HUES48 (cell line): ENCODE results near the gene PCP4L1.
"Not testable (repeated sequence)": the region's sequence is repeated elsewhere in the genome, so short reads cannot be mapped to it uniquely, and the experiment has no call there.

ENCODE experiments used
- H3K27ac ChIP-seq: one replicate; pipeline ENCODE4 v1.7.0; 2013; ENCODE audit warnings: low read depth, low read length, inconsistent platforms
- H3K27me3 ChIP-seq: 2 replicates; pipeline ENCODE4 v1.6.1; 2013; ENCODE audit warnings: mild to moderate bottlenecking, low read length; ENCODE audit not compliant: control insufficient read depth, insufficient read depth
- H3K36me3 ChIP-seq: 2 replicates; pipeline ENCODE4 v1.6.1; 2013; ENCODE audit warnings: low read length; ENCODE audit not compliant: control insufficient read depth, insufficient read depth
- H3K4me1 ChIP-seq: 2 replicates; pipeline ENCODE4 v1.6.1; 2013; ENCODE audit warnings: mild to moderate bottlenecking, low read length; ENCODE audit not compliant: control insufficient read depth, insufficient read depth
- H3K4me3 ChIP-seq: 2 replicates; pipeline ENCODE4 v1.5.1; 2013; ENCODE audit warnings: mild to moderate bottlenecking, low read depth, low read length
- H3K9ac ChIP-seq: 2 replicates; pipeline ENCODE4 v1.6.1; 2013; ENCODE audit warnings: mild to moderate bottlenecking, low read depth, low read length, moderate library complexity
- H3K9me3 ChIP-seq: 2 replicates; pipeline ENCODE4 v1.6.1; 2013; ENCODE audit warnings: low read length; ENCODE audit not compliant: control insufficient read depth, insufficient read depth

The PCP4L1 gene

DNA sequence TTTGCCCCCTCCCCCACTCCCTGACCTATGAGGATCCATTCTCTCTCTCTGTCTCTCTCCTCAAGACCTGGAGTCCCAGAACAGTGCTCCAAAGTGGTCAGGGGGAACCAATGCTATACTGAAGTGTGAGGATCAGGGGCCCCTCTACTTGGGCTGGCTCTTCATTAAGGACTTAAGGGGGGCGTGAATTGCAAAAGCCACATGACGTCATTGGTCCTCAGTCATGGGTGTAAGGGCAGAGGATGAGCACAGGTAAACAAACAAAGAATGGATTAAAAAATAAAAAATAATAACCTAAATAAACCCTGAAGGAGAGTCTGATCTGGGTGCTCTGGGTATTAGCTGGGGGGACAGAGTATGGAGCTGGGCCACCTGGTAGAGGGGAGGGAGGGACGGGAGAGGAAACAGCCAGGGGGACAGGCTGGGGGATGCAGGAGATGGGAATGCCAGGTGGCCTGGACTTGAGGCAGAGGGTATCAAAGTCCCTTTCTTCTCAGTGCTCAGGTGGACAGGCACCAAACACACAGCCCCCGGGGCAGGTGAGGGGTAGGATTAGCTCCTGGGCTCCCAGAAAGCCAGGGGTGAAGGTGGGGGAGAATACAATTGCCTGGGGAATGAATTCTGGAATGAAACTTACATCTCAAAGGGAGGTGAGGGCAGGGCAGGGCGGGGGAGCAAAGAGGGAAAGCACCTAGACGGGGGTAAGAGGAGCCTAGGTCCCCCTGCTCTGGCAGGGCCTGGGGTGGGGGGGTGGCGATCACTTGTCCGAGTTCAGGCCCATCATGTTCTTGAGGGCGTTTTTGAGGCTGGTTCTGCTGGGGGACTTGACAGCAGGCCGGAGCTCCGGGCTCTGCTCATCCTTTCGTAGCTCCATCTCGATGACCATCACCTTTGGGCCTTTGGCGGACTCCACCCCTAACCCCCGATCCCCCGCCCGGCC is 46.7 kb downstream of the PCP4L1 start:
- Histone ChIP-seq H3K9ac (no peak overlapping the region), H3K27me3 (no peaks in the 10 kb centered on the region), H3K36me3 (no peaks in the 10 kb centered on the region), H3K4me1 (peaks cover 17% of the 10 kb centered on the region), H3K27ac (peak overlapping the region; percentile 20), H3K4me3 (peak overlapping the region; percentile 95), H3K9me3 (no peaks in the 10 kb centered on the region)

DNA sequence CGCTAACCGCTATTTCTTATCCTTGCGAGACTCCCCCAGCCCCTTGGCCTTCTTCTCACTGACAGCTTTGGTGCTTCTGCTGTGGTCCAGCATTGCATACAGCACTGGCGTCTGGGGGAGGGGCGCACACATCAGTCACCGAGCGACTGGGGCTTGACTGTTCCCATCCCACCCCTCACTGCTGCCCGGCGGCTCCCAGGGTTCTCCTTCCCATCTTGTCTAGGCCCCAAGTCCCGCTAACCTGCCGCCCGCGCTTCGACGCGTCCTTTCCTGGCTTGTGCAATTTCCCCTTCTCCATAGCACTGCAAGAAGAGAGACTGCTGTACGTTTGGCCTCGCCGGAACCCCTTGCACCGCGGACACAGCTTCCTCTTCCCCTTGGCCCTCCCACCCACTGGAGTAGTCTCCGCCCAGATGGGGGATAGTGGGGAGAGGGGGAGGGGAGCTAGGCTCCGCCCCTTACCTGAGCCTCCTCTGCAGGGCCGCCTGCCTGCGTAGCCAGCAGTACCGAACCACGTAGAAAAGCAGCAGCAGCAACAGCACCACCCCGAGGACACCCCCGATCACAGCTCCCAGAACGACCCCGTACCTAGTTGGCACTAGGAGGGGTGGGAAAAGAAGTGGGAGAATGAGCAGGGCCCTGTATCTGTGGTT is 47.4 kb downstream of the PCP4L1 start:
- Histone ChIP-seq H3K36me3 (no peaks in the 10 kb centered on the region), H3K4me3 (peak overlapping the region; percentile 95), H3K4me1 (peaks cover 17% of the 10 kb centered on the region), H3K9me3 (no peaks in the 10 kb centered on the region), H3K9ac (no peak overlapping the region), H3K27ac (peak overlapping the region; percentile 47), H3K27me3 (no peaks in the 10 kb centered on the region)

DNA sequence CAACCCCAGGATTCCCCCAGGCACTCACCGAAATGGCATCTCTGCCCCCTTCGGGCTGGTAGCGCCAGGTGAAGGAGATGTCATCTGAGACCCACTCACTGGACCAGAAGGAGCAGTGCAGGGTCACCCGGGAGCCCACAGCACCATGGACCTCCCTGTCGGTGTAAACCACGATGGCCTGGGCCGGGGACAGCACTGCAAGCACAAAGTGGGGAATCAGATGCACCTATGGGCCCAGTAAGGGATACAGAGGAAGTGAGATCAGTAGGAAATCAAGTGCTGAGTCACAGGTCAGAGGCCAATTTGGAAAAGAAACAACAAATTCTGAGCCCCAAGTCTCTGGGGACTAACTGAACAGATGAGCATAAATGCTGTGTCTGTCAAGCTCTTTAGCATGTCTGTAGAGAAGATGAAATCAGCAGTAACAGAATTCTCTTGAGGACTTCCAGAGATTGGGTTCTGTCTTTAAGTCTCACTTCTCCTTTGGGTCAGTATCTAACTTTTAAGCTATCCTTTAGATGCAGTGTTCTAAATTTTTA is 48.8 kb downstream of the PCP4L1 start:
- Histone ChIP-seq H3K27ac (no peak overlapping the region), H3K27me3 (no peaks in the 10 kb centered on the region), H3K9ac (no peak overlapping the region), H3K4me1 (peaks cover 17% of the 10 kb centered on the region), H3K36me3 (no peaks in the 10 kb centered on the region), H3K4me3 (no peak overlapping the region), H3K9me3 (no peaks in the 10 kb centered on the region)

DNA sequence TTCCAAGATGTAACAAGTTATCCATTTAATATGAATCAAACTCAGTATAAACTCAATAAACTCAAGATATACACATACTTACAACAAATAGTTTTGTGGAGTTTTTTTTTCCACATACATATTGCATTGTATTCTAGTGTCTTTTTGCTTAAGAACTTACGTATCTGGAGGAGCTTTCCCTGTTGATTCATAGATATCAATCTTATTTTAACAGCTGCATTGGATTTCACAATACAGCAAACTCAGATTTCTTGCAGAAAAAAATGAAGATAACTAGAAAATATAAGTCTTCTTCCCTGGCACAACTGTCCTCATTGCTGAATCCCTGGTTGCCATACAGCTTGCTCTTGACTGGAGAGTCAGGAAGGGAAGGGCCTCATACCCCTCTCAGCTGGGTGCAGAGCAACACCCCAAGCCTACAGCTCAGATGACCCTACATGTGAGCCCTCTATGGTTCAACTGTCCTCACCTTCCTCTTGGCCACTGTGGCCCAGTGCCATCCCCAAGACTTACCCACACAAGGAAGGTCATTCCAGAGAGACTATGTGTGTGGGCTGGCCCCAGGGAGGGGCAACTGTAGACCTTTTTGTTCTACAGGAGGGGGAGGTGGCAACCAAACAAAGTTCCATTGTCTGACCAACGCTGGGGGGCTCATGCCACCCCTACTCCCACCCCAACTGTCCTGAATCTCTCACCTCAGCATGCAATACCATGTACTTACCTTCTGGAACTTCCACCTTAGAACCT is 49.5 kb downstream of the PCP4L1 start:
- H3K4me3 ChIP-seq: no peak overlapping the region
- H3K4me1 ChIP-seq: peaks cover 17% of the 10 kb centered on the region
- H3K27me3 ChIP-seq: no peaks in the 10 kb centered on the region
- H3K36me3 ChIP-seq: no peaks in the 10 kb centered on the region
- H3K9ac ChIP-seq: no peak overlapping the region
- no peaks in the 10 kb centered on the region for H3K9me3 ChIP-seq
- no peak overlapping the region for H3K27ac ChIP-seq

DNA sequence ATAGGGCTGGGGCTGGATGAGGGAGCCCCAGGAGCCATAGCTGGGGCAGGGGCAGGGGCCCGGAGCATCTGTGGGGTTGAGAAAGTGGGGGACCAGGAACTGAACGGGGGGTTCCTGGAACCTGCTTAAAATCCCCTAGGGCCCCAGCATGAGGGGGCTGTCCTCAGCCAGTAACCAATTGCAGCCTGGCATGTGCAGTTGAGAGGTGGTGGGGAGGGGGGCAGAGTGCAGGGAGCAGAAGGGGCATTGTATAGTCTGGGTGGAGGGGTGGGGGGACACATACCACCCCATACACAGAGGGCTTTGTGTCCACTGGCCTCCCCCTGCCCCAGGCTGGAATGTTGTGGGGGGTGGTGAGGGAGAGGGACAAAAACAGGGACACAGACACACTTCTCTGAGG is 51.3 kb downstream of the PCP4L1 start, which contains the start of gene MPZ:
TSS of gene MPZ (minus strand) at position 101 of the 400 bp plus-strand sequence. CDS start at position 38, 63 bp downstream.
- no peak within 1 kb of the TSS for H3K4me3 ChIP-seq
- H3K36me3 ChIP-seq: no peaks in the 10 kb centered on the region
- H3K9ac ChIP-seq: no peak within 1 kb of the TSS
- H3K27me3 ChIP-seq: no peaks in the 10 kb centered on the region
- no peaks in the 10 kb centered on the region for H3K9me3 ChIP-seq
- peaks cover 9% of the 10 kb centered on the region for H3K4me1 ChIP-seq
- no peak within 1 kb of the TSS for H3K27ac ChIP-seq

DNA sequence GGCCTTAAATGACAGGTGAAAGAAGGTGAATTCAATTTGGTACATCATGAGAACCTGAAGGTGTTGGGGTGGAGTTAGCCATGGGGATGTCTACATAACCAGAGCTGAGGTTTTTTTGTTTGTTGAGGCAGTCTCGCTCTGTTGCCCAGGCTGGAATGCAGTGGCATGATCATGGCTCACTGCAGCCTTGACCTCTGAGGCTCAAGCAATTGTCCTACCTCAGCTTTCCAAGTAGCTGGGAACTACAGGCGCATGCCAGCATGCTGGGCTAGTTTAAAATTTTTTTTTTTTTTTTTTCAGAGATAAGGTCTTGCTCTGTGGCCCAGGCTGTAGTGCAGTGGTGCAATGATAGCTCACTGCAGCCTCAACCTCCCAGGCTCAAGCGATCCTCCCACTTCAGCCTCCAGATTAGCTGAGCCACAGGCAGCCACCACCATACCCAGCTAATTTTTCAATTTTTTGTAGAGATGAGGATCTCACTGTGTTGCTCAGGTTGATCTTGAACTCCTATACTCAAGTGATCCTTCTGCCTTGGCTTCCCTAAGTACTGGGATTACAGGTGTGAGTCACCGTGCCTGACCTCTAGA is 53.1 kb downstream of the PCP4L1 start:
- Histone ChIP-seq H3K27ac (no peak overlapping the region), H3K9me3 (no peaks in the 10 kb centered on the region), H3K4me3 (no peak overlapping the region), H3K9ac (no peak overlapping the region), H3K36me3 (no peaks in the 10 kb centered on the region), H3K4me1 (peaks cover 26% of the 10 kb centered on the region), H3K27me3 (no peaks in the 10 kb centered on the region)

DNA sequence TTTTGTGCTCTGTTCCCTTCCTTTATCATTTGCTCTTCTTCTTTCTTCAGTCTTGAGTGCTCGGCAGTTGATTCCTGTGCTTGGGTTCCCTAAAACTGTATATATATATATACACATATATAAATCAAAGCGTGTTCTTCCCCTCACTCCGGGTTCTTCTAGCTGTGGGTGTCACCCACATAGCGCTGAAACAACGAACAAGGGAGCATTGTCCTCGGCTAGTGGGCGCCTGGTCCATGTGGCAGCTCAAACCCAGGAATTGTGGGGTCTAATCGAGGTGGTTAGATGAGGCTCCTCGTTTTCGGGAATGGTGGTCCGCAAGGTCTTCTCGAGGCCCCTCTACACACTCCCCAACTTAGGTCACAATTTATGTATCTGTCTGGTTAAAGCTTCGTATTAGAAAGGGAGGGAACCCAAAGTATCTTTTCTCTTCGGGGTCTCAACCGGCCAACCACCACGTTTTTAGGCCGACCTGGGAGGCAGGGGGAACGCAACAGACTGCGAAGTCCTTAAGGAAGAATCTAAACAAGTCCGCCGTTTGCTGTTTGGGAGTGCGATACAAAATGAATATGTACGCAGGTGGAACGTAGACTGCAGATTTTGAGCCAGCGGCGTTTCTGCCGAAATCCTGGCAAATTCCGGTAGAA is 55.1 kb downstream of the PCP4L1 start:
- Histone ChIP-seq H3K9me3 (no peaks in the 10 kb centered on the region), H3K9ac (peak overlapping the region; percentile 76), H3K27ac (peak overlapping the region; percentile 98), H3K27me3 (no peaks in the 10 kb centered on the region), H3K4me3 (peak overlapping the region; percentile 97), H3K36me3 (no peaks in the 10 kb centered on the region), H3K4me1 (peaks cover 26% of the 10 kb centered on the region)

DNA sequence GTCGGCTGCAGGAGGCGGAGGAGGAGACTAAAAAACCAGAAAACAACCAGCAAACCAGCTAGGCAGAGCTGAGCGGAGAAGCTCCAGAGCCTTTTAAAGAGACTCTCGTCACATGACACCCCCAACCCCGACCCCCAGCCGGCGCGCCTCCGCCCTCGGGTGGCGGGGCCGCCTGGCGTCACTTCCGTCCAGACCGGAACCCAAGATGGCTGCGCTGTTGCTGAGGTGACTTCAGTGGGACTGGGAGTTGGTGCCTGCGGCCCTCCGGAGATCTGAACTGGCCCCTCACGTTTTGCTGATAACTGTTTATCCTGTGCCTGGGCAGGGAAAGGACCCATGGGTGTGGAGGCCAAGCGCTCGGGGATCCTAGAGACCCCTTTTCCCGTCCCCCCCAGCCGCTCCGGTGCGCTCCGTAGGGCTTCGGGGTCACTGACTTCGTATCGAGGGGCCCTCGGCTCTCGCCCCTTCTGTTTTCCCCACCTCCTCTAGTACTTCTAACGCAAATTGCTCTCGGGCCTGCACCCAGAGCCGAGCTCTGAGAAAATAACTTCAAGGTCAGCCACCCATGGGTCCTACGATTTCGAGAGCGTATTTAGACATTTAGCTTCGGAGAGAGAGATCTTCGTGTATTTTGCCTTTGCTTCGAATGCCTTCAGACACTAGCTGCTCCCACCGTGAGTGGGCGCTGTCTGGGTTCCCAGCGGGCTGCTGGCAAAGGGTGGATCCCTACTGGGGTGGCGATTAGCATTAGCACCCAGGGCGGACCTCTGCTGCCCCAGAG is 55.8 kb downstream of the PCP4L1 start, which contains the start of gene SDHC:
TSS of gene SDHC (plus strand) at position 181 of the 781 bp plus-strand sequence. CDS start at position 206, 25 bp downstream.
- H3K36me3 ChIP-seq: no peaks in the 10 kb centered on the region
- no peaks in the 10 kb centered on the region for H3K9me3 ChIP-seq
- H3K27me3 ChIP-seq: no peaks in the 10 kb centered on the region
- H3K9ac ChIP-seq: peak within 1 kb of the TSS; percentile 98
- H3K4me3 ChIP-seq: peak within 1 kb of the TSS; percentile 97
- peaks cover 26% of the 10 kb centered on the region for H3K4me1 ChIP-seq
- peak within 1 kb of the TSS; percentile 98 for H3K27ac ChIP-seq

DNA sequence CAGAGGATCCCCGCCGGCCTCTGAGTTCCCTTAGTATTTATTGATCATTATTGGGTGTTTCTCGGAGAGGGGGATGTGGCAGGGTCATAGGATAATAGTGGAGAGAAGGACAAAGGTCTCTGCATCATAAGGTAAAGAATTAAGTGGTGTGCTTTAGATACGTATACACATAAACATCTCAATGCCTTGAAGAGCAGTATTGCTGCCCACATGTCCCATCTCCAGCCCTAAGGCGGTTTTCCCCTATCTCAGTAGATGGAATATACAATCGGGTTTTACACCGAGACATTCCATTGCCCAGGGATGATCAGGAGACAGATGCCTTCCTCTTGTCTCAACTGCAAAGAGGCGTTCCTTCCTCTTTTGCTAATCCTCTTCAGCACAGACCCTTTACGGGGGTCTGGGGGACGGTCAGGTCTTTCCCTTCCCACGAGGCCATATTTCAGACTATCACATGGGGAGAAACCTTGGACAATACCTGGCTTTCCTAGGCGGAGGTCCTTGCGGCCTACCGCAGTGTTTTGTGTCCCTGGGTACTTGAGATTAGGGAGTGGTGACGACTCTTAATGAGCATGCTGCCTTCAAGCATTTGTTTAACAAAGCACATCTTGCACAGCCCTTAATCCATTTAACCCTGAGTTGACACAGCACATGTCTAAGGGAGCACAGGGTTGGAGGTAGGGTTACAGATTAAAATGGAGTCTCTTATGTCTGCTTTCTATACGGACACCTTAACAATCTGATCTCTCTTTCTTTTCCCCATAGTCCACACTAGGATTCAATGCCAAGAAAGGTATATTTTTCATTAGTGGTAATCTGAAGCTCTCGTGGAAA is 57.5 kb downstream of the PCP4L1 start:
- H3K9ac ChIP-seq, H3K36me3 ChIP-seq, H3K27me3 ChIP-seq, H3K9me3 ChIP-seq: not testable (repeated sequence)
- peaks cover 26% of the 10 kb centered on the region for H3K4me1 ChIP-seq
- peak overlapping the region; percentile 97 for H3K4me3 ChIP-seq
- H3K27ac ChIP-seq: peak overlapping the region; percentile 81
